Stimulated activated CD4-positive, alpha-beta T cell treated with anti-CD3 and anti-CD28 coated beads, Interleukin-15, amount 100 ng/mL, for 48 hours (primary cell): Measurements from ENCODE around the gene TRANK1.
A peak's percentile ranks its signal among the peaks of the same experiment; 100 is the strongest.
"Not testable (repeated sequence)": the region's sequence is repeated elsewhere in the genome, so short reads cannot be mapped to it uniquely, and the experiment has no call there.

Experiments used
- DNase-seq, 2 donors: peaks; one replicate each; pipeline ENCODE4 v3.0.0-alpha.2; 2020; ENCODE audit warnings: low read depth in 2 of 2

The TRANK1 gene

DNA sequence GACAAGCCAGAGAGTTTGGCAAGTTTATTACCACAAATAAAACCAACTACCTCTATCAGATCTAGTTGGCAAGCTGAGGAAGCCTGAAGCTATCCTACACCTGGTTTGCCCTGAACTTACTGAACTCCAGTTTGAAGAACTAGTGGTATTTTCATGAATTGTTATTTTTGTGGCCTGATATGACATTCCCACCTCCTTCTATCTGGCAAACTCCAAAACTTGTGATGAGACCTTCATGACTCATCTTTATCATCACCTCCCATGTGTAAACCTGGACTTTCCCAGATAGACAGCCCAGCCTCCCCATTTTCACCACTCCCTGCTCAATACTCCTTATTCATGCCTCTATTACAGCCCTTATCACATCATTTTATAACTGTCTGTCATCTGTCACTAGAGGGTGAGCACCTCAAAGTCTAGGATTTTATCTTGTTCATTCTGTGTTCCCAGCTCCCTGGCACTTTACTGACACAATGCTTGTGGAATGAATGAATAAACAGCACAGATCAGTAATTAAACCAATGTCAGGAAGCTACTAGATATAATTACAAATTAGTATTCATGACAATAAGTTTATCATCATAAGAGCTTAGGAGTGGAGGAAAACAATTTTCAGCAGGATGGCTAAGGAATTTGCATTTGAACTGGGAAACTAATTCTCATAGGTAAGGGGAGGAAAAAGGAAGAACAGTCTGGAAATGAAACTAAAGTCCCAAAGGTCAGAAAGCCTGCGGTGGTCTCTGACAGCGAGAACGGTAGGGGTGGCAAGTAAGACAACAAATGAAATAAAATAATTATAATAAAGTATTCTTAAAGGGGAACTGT lies 13.2 kb upstream of the TRANK1 start:
- DNase-seq = no peak

DNA sequence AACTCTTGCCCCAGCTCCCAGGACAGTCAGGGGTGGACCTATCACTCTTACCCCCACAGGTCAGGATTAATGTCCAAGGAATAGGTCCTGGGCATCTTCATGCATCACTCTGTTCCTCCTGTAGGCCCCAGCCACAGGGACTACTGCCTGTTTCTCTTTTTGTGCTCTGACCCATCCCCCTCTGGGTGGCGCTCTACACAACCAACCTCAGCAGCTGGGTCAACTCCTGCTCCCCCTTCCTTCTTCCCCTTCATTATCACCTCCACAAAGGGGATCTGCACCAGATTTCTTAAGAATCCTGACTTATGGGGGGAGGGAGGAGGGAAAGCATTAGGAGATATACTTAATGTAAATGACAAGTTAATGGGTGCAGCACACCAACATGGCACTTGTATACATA lies 12.2 kb upstream of the TRANK1 start:
- no peak for DNase-seq

DNA sequence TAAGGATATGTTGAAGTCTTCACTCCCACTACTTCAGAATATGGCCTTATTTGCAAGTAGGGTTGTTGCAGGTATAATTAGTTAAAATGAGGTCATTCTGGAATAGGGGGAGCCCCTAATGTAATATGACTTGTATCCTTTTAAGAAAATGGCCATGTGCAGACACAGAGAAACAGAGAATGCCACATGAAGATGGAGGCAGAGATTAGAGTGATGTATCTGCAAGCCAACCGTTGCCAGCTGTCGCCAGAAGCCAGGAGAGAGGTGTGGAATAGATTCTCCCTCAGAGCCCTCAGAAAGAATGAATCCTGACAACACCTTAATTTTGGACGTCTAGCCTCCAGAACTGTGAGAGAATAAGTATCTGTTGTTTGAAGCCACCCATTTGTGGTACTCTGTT lies 11.3 kb upstream of the TRANK1 start:
- no peak for DNase-seq

- DNase-seq = no peak
Measured at GRCh38 chr3:36954452-36955134, 9.7 kb upstream of the TRANK1 start.

DNA sequence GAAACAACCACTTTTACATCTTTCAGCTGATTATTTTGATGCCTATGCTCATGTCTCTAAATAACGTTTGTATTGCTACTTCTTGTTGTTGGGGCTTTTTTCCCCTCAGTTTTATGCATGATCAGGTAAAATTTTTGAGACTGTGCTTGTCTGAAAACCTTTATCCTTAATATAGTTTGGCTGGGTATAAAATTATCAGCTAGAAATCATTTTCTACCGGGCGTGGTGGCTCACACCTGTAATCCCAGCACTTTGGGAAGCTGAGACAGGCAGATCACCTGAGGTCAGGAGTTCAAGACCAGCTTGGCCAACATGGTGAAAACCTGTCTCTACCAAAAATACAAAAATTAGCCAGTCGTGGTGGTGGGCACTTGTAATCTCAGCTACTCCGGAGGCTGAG lies 3.0 kb upstream of the TRANK1 start:
- DNase-seq = not testable (repeated sequence)

GRCh38 chr3:36945333-36945980 lies 603 bp upstream of the TRANK1 start:
- no peak for DNase-seq

DNA sequence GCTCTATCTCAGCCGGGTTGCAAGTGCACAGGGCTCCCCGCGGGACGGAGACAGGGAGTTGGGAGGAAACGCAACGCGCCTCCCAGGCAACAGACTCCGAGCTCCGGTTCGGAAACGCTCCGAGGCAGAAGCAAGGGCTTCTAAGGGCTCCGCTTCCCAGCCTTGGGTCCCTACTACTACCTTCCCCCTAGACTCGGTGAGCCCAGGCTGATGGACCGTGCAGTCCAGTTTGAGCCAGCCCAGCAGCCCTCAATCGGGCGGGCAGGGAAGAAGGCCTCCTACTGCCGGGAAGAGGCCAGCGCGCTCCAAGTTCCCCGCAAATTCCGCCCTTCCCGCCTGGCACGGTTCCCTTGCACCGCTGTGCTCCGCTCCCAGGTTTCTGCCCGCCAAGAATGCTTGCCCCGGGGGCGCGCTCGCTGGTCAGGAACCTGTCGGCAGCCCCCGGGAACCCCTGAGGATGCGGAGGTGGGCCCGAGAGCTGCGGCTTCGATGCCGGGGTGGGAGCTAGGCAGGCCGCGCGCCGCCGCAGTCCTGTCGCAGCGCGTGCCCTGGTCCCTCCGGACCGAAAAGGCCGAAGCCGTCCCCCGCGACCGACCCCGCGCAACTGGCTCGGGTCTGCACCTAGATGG lies 728 bp downstream of the TRANK1 start:
- DNase-seq = peak; percentile 17 to 19

DNA sequence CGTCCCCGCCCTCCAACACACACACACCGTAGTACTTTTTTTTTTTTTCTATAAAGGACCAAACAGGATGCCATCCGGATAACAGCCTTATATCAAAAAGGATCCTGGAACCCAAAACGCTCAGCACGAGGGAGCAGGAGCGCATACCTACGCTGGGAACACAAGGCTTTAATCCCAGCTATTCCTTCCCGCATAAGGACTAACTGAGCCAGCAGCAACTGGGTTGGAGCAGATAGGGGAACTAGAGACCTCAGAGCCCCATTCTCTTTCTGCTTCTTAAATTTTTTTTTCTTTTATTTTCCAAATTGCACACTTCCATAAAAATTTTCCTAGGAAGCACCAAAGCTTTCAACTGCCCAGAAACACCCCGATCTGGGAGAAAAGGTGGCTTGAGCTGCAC lies 1.3 kb downstream of the TRANK1 start:
- DNase-seq = no peak

DNA sequence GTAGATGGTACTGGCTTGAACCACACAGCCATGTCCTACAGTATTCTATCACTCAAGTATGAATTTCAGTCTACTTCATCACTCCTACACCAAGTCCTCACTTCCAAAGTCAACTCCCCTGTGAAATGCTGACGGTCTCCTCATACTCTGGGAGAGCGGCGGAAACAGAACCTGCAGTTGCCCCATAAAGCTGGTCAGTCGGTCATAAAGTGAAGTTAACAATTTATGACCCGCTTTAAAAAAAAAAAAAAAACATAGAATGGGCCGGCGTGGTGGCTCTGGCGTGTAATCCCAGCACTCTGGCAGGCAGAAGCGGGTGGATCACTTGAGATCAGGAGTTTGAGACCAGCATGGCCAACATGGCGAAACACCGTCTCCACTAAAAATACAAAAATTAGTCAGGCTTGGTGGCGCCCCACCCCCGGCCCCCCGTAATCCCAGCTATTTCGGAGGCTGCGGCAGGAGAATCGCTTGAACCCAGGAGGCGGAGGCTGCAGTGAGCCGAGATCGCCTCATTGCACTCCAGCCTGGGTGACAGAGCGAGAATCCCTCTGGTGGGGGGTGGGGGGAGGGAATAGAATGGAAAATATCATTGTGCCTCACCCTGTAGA lies 2.1 kb downstream of the TRANK1 start:
- DNase-seq = no peak

DNA sequence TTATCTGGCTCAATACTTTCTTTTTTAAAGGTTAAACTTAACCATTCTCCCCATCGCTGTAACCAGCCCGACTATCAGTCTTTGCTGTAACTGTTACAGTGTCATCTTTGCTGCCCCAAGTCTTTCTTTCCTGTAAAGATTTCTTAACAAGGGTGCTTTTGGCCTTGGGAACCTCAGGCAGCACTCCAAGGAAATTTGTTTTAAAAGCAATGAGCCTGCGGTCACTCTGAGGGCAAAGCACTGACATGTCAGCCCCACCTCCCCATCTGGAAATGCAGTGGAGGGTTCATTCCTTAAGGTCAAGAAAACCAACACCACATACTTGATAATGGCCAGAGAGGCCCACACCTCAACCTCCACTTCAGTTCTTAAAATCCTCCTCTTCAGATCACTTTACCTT lies 3.2 kb downstream of the TRANK1 start:
- DNase-seq = no peak

GRCh38 chr3:36941162-36941561 lies 3.7 kb downstream of the TRANK1 start:
- DNase-seq = no peak

GRCh38 chr3:36937492-36937891 lies 7.4 kb downstream of the TRANK1 start:
- DNase-seq = no peak

DNA sequence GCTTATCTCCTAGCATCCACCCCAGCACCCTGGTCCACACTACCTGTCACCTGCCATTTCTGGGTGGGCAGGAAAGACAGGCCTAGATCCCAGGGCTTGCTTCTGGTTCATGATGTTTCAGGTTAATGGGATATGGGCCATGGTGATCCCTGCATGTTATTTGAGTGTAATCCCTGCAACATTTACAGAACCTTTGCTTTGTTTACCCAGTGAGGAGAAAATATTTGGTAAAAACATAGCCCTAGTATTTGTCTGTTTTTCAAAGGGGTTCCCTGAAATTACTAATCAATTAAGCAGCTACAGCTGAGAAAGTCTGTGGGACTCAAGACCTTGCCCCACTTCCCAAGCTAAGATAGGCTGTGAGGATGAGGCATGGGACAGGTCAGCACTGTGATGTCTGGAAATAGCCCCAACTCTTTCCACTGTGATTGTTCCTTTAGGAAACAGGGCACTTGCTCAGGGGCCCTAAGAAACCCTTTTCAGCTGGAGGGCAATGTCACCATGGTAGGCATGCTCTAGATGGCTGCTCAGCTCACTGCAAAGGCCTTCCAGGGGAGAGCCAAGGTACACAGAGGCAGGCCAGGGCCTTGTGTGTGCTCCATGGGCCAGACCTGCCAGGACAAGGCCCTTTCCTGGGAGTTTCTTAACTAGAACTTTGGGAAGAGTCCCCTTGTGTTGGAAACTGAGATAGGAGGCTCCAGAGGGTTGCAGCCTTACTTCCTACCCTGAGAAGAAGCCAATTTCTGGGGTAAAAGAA lies 11.1 kb downstream of the TRANK1 start:
- DNase-seq = no peak

GRCh38 chr3:36931424-36931823 lies 13.4 kb downstream of the TRANK1 start:
- DNase-seq = not testable (repeated sequence)

- DNase-seq = no peak
Measured at GRCh38 chr3:36928220-36928619, 16.6 kb downstream of the TRANK1 start.

GRCh38 chr3:36926292-36926897 lies 18.5 kb downstream of the TRANK1 start:
- no peak for DNase-seq

DNA sequence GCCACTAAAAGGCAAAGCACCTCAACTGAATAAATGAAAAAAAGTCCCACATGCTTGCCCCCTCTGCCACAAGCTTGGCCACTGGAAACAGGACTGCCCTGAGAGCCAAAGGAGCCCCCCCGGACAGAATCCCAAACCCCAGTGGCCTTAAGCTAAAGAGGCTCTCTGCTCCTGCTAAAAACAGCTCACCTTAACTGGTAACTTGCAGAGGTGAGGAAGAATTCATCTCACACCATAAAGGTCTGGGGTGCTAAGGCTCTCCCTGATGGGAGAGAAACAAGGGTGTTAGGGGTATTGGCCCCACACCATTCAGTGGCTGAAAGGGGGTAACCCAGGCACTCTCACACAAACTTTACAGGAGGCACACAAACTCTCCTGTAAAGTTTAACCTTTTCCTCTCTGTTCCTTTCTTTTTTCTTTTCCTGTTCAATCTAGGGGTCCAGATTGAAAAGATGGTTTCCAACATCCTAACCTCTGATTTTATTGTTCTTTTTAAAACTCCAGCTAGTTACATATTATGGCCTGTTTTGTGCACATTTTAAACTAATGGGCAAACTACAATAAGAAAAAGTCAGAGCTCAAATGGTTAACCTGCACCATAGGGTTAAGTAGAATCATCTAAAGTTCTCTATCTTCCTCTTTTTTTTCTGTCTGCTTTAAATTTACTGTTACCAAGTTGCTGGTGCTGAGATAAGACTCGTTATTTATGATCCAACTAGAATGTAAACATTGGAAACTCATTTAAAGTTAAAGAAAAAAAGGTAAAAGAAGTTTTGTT lies 19.9 kb downstream of the TRANK1 start:
- DNase-seq = no peak

DNA sequence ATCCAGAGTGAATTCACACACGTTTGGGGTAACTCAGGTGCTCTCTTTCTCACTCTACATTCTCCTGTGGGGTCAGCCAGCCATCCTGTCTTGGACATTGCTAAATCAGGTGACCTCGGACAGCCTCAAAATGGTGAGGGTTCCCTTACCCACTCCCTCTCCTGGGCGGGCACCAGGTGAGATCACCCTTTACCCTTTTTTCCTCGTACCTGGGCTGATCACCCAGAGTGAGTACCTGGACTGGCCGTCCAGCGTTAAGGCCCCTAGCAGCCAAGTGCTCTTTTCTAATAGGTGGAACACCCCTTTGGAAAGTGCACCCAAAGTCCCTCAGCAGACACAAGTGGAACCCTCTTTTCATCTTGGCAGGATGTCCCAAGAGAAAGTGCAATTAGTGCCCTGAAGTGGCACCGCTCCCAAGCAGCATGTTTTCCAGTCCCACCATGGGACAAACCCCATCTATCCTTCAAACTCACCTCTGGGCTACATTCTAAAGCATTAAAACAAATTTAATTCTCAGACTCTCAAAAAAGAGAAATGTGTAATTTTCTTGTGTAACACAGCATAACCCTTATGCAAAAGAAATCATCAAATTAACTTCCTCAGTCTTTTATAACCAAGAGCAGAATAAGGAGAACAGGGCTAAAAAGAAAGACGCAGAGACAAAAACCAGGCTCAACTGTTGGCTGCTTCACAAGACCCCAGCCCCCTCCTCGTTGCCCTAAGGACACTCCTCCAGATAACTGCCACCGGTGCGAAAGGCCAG lies 20.7 kb downstream of the TRANK1 start:
- DNase-seq = no peak

- DNase-seq = no peak
Measured at GRCh38 chr3:36923523-36923943, 21.3 kb downstream of the TRANK1 start.
